ENCODE results near the gene SHANK2. TPM values are rescaled to one million over a fixed set of nuclear protein-coding genes. Genes with fewer than 3 reads are reported as not detected.
A peak's percentile ranks its signal among the peaks of the same experiment; 100 is the strongest.

SHANK2 gene
- total RNA-seq, 1 experiment from 2014 or later: 23.8 TPM

DNA sequence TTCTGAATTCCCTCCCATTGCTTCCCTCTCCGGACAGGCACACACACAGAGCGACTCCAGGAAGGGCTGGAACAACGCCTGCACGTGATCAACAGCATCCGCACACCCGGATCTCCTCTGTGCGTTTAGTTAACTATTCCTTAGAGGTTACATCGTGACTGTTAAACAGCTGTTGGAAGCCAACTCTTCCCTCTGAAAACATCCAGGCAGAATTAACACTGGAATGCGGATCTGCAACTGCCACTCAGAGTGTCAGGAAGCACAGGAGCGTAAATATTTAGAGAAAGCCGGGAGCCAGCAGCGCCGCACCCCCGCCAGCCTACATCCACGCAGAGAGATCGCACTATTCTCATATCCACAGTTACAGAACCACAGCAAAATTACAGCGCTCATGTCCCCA lies 46.2 kb downstream of the SHANK2 start:
- Histone ChIP-seq H2BK120ac (ENCODE audit: low read depth, low read length, poor library complexity, severe bottlenecking) (no peak overlapping the region), H4K8ac (replicated peaks; ENCODE audit: insufficient read length, low read depth, low read length) (no peak overlapping the region), H2BK12ac (ENCODE audit: insufficient read length, low read depth, low read length) (no peak overlapping the region), H3K79me1 (ENCODE audit: insufficient read depth, low read depth, low read length, poor library complexity, severe bottlenecking) (peaks cover 4% of the 10 kb centered on the region), H3K27ac (ENCODE audit: insufficient read length, low read depth, low read length) (no peak overlapping the region), H3K23me2 (ENCODE audit: insufficient read length, low read depth, low read length, poor library complexity, severe bottlenecking) (no peaks in the 10 kb centered on the region), H2BK15ac (ENCODE audit: low read depth, low read length) (no peak overlapping the region), H2BK5ac (ENCODE audit: insufficient read length, low read length) (no peak overlapping the region), H3K79me2 (ENCODE audit: insufficient read depth, low read length) (peaks cover 11% of the 10 kb centered on the region; the same call in 1 of the 2 replicates), H3K18ac (ENCODE audit: insufficient read length, low read depth, low read length) (no peak overlapping the region), H3K14ac (ENCODE audit: insufficient read depth, low read length) (no peak overlapping the region), H3K27me3 (ENCODE audit: insufficient read depth, low read length) (no peaks in the 10 kb centered on the region), H3K9me3 (ENCODE audit: control insufficient read depth, low read depth, low read length) (no peaks in the 10 kb centered on the region), H2AFZ (ENCODE audit: low read length) (no peak overlapping the region), H2AK5ac (ENCODE audit: insufficient read length, low read length) (no peak overlapping the region), H3K4ac (ENCODE audit: low read depth, low read length) (no peak overlapping the region), H4K20me1 (ENCODE audit: control insufficient read depth, insufficient read depth, insufficient read length) (no peaks in the 10 kb centered on the region), H3K4me1 (ENCODE audit: insufficient read depth, low read length) (peaks cover 4% of the 10 kb centered on the region; the same call in 1 of the 2 replicates), H3K4me2 (ENCODE audit: insufficient read depth, insufficient read length, low read length) (no peak overlapping the region), H3T11ph (ENCODE audit: low read length) (no peak overlapping the region), H4K5ac (ENCODE audit: insufficient read length, low read depth, low read length) (no peak overlapping the region), H2BK20ac (ENCODE audit: low read depth, low read length, poor library complexity, severe bottlenecking) (no peak overlapping the region), H3K56ac (ENCODE audit: insufficient read length, low read depth, low read length) (no peak overlapping the region), H3K23ac (ENCODE audit: insufficient read length, low read depth, low read length) (no peak overlapping the region), H3K9ac (ENCODE audit: extremely low read depth, insufficient read length, low read length) (no peak overlapping the region), H4K91ac (ENCODE audit: insufficient read length, low read depth, low read length) (no peak overlapping the region)
- no peaks in the 10 kb centered on the region; a peak in 1 of 5 replicates for H3K9me3 Mint-ChIP-seq
- TF ChIP-seq, protein P1, sequence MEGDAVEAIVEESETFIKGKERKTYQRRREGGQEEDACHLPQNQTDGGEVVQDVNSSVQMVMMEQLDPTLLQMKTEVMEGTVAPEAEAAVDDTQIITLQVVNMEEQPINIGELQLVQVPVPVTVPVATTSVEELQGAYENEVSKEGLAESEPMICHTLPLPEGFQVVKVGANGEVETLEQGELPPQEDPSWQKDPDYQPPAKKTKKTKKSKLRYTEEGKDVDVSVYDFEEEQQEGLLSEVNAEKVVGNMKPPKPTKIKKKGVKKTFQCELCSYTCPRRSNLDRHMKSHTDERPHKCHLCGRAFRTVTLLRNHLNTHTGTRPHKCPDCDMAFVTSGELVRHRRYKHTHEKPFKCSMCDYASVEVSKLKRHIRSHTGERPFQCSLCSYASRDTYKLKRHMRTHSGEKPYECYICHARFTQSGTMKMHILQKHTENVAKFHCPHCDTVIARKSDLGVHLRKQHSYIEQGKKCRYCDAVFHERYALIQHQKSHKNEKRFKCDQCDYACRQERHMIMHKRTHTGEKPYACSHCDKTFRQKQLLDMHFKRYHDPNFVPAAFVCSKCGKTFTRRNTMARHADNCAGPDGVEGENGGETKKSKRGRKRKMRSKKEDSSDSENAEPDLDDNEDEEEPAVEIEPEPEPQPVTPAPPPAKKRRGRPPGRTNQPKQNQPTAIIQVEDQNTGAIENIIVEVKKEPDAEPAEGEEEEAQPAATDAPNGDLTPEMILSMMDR (conservative IDR thresholded peaks at IDR 0.05): no peak
- DNase-seq: no peak
- H3K27me3 Mint-ChIP-seq (ENCODE audit: low read depth): no peaks in the 10 kb centered on the region
- H3K4me3 Mint-ChIP-seq: no peak overlapping the region
- peaks cover 17 to 27% of the 10 kb centered on the region in 2 experiments for H3K4me1 Mint-ChIP-seq
- H3K36me3 Mint-ChIP-seq (ENCODE audit: insufficient read depth in 1 of 3, low read depth in 3 of 3): peaks cover 5 to 16% (median 7%) of the 10 kb centered on the region in 3 experiments
- no CpG with 5 or more reads among the region's 17 CpGs for WGBS (ENCODE audit: extremely low coverage, insufficient read length, low lambda C conversion rate)
- H3K27ac Mint-ChIP-seq: peak overlapping the region in 2 of 3 experiments; percentile 5 to 84; a peak in 5 of 7 replicates

Measured in H9 (cell line).